Astrocyte (in vitro differentiated cells and primary cell): ENCODE data around the gene CALML5. TPM values are rescaled to one million over a fixed set of nuclear protein-coding genes. Genes with fewer than 3 reads are reported as not detected.

Source experiments
- DNase-seq: peaks from one replicate; pipeline ENCODE4 v3.0.0-alpha.2; 2010; ENCODE audit warnings: low read depth
- FAIRE-seq: peaks from 2 replicates; lab custom pipeline; 2011; peaks lifted over from hg19 to GRCh38; lab: Jason Lieb, UNC
- H2AFZ ChIP-seq: 2 replicates; pipeline ENCODE4 v1.6.0; 2012; ENCODE audit warnings: low read depth, low read length, inconsistent platforms
- H3K27ac ChIP-seq: 2 replicates; pipeline ENCODE4 v1.5.1; 2011; ENCODE audit warnings: low read depth, low read length, inconsistent platforms
- H3K27me3 ChIP-seq: 2 replicates; pipeline ENCODE4 v1.6.0; 2011; ENCODE audit warnings: low read length, inconsistent platforms; ENCODE audit not compliant: insufficient read depth
- H3K36me3 ChIP-seq: 2 replicates; pipeline ENCODE4 v1.5.1; 2011; ENCODE audit warnings: low read length, inconsistent platforms; ENCODE audit not compliant: insufficient read depth
- H3K4me1 ChIP-seq: 2 replicates; pipeline ENCODE4 v1.5.1; 2011; ENCODE audit warnings: low read length, inconsistent platforms; ENCODE audit not compliant: insufficient read depth
- H3K4me2 ChIP-seq: 2 replicates; pipeline ENCODE4 v1.6.0; 2012; ENCODE audit warnings: low read length, inconsistent platforms
- H3K4me3 ChIP-seq: 2 replicates; pipeline ENCODE4 v1.5.1; 2011; ENCODE audit warnings: low read depth, mild to moderate bottlenecking, low read length, inconsistent platforms; ENCODE audit not compliant: insufficient read depth
- H3K79me2 ChIP-seq: 2 replicates; pipeline ENCODE4 v1.6.0; 2012; ENCODE audit warnings: mild to moderate bottlenecking, low read length, inconsistent platforms; ENCODE audit not compliant: insufficient read depth
- H3K9ac ChIP-seq: 2 replicates; pipeline ENCODE4 v1.6.0; 2012; ENCODE audit warnings: mild to moderate bottlenecking, low read length, inconsistent platforms
- H3K9me3 ChIP-seq: 2 replicates; pipeline ENCODE4 v1.5.1; 2012; ENCODE audit warnings: low read depth, mild to moderate bottlenecking, low read length, inconsistent platforms; ENCODE audit not compliant: insufficient read depth
- H4K20me1 ChIP-seq: 2 replicates; pipeline ENCODE4 v1.6.0; 2012; ENCODE audit warnings: low read length, inconsistent platforms; ENCODE audit not compliant: insufficient read depth
- H3K27ac Mint-ChIP-seq: one replicate; pipeline ENCODE4 v1.8.0; 2021; ENCODE audit warnings: mild to moderate bottlenecking, mixed read lengths; ENCODE audit not compliant: unreplicated experiment
- H3K27me3 Mint-ChIP-seq: one replicate; pipeline ENCODE4 v1.8.0; 2021; ENCODE audit warnings: low read depth, mixed read lengths; ENCODE audit not compliant: unreplicated experiment
- H3K36me3 Mint-ChIP-seq: one replicate; pipeline ENCODE4 v1.8.0; 2021; ENCODE audit warnings: low read depth, mixed read lengths; ENCODE audit not compliant: unreplicated experiment
- H3K4me1 Mint-ChIP-seq: one replicate; pipeline ENCODE4 v1.8.0; 2021; ENCODE audit warnings: low read depth, mixed read lengths; ENCODE audit not compliant: unreplicated experiment
- H3K4me3 Mint-ChIP-seq: one replicate; pipeline ENCODE4 v1.8.0; 2021; ENCODE audit warnings: mild to moderate bottlenecking, moderate library complexity, mixed read lengths; ENCODE audit not compliant: unreplicated experiment
- H3K9me3 Mint-ChIP-seq: one replicate; pipeline ENCODE4 v1.8.0; 2021; ENCODE audit warnings: mild to moderate bottlenecking, mixed read lengths; ENCODE audit not compliant: unreplicated experiment
- EZH2 ChIP-seq: IDR thresholded peaks from 2 replicates; pipeline ENCODE4 v1.6.1; 2012; ENCODE audit warnings: mild to moderate bottlenecking, low read length, inconsistent platforms; ENCODE audit not compliant: insufficient read depth
- total RNA-seq: library from RNA; stranded (reverse); gene quantifications from 2 replicates; pipeline ENCODE4 v1.2.1, GENCODE V29; 2021
- TF ChIP-seq, protein P1 (sequence below): IDR thresholded peaks from 2 replicates; pipeline ENCODE4 v1.5.1; 2011; ENCODE audit warnings: low read depth, mild to moderate bottlenecking, inconsistent platforms, low read length, moderate library complexity; ENCODE audit not compliant: insufficient read depth

CALML5 gene
- total RNA-seq, 1 donor from 2014 or later: not detected

DNA sequence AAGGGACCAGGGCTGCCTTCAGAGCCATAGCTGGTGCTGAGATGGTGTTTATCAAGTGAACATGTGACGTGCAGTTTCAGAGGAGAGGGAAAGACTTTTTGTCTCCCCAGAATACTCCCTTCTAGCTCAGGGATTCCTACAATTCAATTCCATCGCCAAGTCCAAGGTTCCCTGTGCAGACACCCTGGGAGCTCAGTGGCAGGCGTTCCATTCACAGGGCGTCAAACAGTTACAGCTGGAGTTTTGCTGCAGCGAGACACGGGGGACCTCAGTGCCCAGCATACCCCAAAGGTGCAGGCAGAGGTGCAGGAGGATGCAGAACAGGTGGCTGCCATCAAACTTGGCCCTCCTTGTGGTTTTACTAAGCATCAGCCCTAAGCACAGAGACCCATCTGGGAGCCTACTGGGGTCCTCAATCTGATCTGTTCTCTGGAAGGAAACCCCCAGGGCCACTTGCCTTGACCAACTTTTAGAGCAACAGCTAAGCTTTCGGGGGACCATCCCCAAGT lies 846 bp upstream of the CALML5 start:
- Histone ChIP-seq H3K9ac (no peak overlapping the region), H3K27ac (no peak overlapping the region), H3K79me2 (no peaks in the 10 kb centered on the region), H3K36me3 (no peaks in the 10 kb centered on the region), H3K4me2 (no peak overlapping the region), H3K4me3 (no peak overlapping the region), H3K27me3 (peaks cover 17% of the 10 kb centered on the region), H2AFZ (no peak overlapping the region), H3K4me1 (no peaks in the 10 kb centered on the region), H3K9me3 (no peaks in the 10 kb centered on the region), H4K20me1 (no peaks in the 10 kb centered on the region)
- Mint-ChIP-seq H3K9me3 (no peaks in the 10 kb centered on the region), H3K4me1 (peaks cover 3% of the 10 kb centered on the region), H3K36me3 (no peaks in the 10 kb centered on the region), H3K27me3 (peaks cover 44% of the 10 kb centered on the region), H3K27ac (no peak overlapping the region), H3K4me3 (no peak overlapping the region)
- DNase-seq (no peak), FAIRE-seq (no peak)
- no peak for TF ChIP-seq EZH2
- TF ChIP-seq, protein P1, sequence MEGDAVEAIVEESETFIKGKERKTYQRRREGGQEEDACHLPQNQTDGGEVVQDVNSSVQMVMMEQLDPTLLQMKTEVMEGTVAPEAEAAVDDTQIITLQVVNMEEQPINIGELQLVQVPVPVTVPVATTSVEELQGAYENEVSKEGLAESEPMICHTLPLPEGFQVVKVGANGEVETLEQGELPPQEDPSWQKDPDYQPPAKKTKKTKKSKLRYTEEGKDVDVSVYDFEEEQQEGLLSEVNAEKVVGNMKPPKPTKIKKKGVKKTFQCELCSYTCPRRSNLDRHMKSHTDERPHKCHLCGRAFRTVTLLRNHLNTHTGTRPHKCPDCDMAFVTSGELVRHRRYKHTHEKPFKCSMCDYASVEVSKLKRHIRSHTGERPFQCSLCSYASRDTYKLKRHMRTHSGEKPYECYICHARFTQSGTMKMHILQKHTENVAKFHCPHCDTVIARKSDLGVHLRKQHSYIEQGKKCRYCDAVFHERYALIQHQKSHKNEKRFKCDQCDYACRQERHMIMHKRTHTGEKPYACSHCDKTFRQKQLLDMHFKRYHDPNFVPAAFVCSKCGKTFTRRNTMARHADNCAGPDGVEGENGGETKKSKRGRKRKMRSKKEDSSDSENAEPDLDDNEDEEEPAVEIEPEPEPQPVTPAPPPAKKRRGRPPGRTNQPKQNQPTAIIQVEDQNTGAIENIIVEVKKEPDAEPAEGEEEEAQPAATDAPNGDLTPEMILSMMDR: no peak

DNA sequence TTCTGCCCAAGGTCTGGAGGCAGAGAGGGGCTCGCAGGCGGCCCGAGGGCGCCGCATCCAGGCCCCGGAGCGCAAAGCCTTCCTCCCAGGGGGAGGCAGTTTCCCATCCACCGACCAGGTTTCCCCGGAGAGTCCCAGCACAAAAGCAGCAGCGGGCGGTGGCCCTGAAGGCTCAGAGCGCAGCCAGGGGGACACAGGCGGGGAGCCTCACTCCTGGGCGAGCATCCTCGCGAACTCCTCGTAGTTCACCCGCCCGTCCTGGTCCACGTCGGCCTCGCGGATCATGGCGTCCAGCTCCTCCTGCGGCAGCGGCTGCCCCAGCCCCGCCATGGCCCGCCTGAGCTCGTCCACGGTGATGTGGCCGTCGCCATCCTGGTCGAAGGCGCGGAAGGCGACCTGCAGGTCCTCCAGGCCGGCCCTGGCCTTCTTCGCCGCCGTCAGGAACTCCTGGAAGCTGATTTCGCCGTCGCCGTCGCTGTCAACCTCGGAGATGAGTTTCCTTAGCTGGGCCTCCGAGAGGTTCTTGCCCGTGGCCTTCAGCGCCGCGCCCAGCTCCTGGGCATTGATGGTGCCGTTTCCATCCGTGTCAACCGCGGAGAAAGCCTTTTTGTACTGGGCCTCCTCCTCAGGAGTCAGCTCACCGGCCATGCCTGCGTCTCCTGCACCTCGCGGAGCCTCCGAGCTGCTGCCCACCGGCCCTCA lies 428 bp downstream of the CALML5 start:
- no peaks in the 10 kb centered on the region for H4K20me1 ChIP-seq
- H3K27me3 Mint-ChIP-seq: peaks cover 37% of the 10 kb centered on the region
- H3K9me3 Mint-ChIP-seq: no peaks in the 10 kb centered on the region
- H3K36me3 Mint-ChIP-seq: no peaks in the 10 kb centered on the region
- no peak overlapping the region for H3K4me3 Mint-ChIP-seq
- H3K4me1 ChIP-seq: no peaks in the 10 kb centered on the region
- H3K27ac Mint-ChIP-seq: no peak overlapping the region
- no peak overlapping the region for H2AFZ ChIP-seq
- no peak overlapping the region for H3K9ac ChIP-seq
- no peaks in the 10 kb centered on the region for H3K36me3 ChIP-seq
- peaks cover 12% of the 10 kb centered on the region for H3K27me3 ChIP-seq
- TF ChIP-seq EZH2: no peak
- TF ChIP-seq, protein P1: no peak
- DNase-seq (no peak), FAIRE-seq (no peak)
- H3K27ac ChIP-seq: no peak overlapping the region
- H3K79me2 ChIP-seq: no peaks in the 10 kb centered on the region
- peaks cover 3% of the 10 kb centered on the region for H3K4me1 Mint-ChIP-seq
- H3K4me3 ChIP-seq: no peak overlapping the region
- H3K4me2 ChIP-seq: no peak overlapping the region
- no peaks in the 10 kb centered on the region for H3K9me3 ChIP-seq

DNA sequence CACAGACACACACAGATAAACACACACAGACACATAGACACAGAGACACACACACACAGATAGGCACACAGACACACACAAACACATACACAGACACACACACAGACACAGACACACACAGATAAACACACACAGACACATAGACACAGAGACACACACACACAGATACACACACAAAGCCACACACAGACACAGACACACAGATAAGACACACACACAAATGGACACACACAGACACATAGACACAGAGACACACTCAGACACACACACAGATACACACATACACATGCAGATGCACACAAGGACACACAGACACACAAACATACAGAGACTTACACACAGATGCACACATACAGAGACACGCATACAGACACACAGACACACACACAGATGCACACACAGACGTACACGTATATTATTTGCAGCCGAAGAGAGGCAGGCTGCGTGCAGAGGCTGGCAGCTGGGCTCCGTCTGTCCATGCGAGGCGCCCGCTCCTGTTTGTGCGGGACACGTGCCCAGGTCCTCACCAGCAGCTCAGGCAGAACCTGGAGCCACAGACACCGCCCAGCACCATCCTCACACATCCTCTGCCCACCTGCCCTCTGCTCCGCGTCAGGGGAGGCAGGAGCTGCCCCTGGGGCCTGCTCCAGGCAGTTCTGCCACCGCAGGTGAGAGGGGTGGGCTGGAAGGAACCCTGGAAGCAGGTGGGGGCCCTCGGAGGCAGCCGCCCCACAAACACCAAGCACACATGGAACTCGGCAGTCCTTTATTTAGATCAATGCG lies 1.2 kb downstream of the CALML5 start:
- H3K4me1 ChIP-seq: no peaks in the 10 kb centered on the region
- peaks cover 3% of the 10 kb centered on the region for H3K4me1 Mint-ChIP-seq
- no peak overlapping the region for H3K4me3 ChIP-seq
- H3K4me3 Mint-ChIP-seq: no peak overlapping the region
- H3K27ac ChIP-seq: no peak overlapping the region
- no peak for TF ChIP-seq EZH2
- TF ChIP-seq, protein P1: no peak
- DNase-seq (no peak), FAIRE-seq (no peak)
- H3K9me3 Mint-ChIP-seq: peaks cover under 1% of the 10 kb centered on the region
- H2AFZ ChIP-seq: no peak overlapping the region
- no peaks in the 10 kb centered on the region for H3K36me3 ChIP-seq
- no peaks in the 10 kb centered on the region for H3K9me3 ChIP-seq
- no peak overlapping the region for H3K27ac Mint-ChIP-seq
- peaks cover 12% of the 10 kb centered on the region for H3K27me3 ChIP-seq
- no peaks in the 10 kb centered on the region for H3K36me3 Mint-ChIP-seq
- H3K27me3 Mint-ChIP-seq: peaks cover 33% of the 10 kb centered on the region
- H4K20me1 ChIP-seq: no peaks in the 10 kb centered on the region
- H3K79me2 ChIP-seq: no peaks in the 10 kb centered on the region
- no peak overlapping the region for H3K9ac ChIP-seq
- no peak overlapping the region for H3K4me2 ChIP-seq
